Activated T-cell treated with anti-CD3 and anti-CD28 coated beads, Interleukin-2, amount 50 U/mL, for 72 hours (primary cell): ENCODE results near the gene DBNDD2. TPM values are rescaled to one million over a fixed set of nuclear protein-coding genes. Genes with fewer than 3 reads are reported as not detected.

ENCODE experiments used
- ATAC-seq, 2 donors: fragments of 150-1000 bp; cut with Tn5 transposase; replicated peaks in 1 of 2; 2 replicates each; pipeline ENCODE4 v1.10.0; 2021; ENCODE audit warnings: moderate library complexity in 2 of 2, mild to moderate bottlenecking in 1 of 2
- DNase-seq, 2 donors: peaks; one replicate each; pipeline ENCODE4 v3.0.0; 2021 to 2022; ENCODE audit warnings: mixed read lengths in 1 of 2
- H3K27ac Mint-ChIP-seq: one replicate; pipeline ENCODE4 v1.8.0; 2022; ENCODE audit warnings: mild to moderate bottlenecking, moderate library complexity, mixed read lengths
- H3K27me3 Mint-ChIP-seq: one replicate; pipeline ENCODE4 v1.8.0; 2022; ENCODE audit warnings: low read depth, mixed read lengths
- H3K36me3 Mint-ChIP-seq, 2 donors: one replicate each; pipeline ENCODE4 v1.8.0; 2022; ENCODE audit warnings: mixed read lengths in 2 of 2, mild to moderate bottlenecking in 1 of 2; ENCODE audit not compliant: insufficient read depth in 2 of 2
- H3K4me1 Mint-ChIP-seq: one replicate; pipeline ENCODE4 v1.8.0; 2022; ENCODE audit warnings: low read depth, mixed read lengths
- H3K4me3 Mint-ChIP-seq, 2 donors: one replicate each; pipeline ENCODE4 v1.8.0; 2022; ENCODE audit warnings: mild to moderate bottlenecking in 2 of 2, mixed read lengths in 2 of 2, moderate library complexity in 2 of 2
- H3K9me3 Mint-ChIP-seq, 2 donors: one replicate each; pipeline ENCODE4 v1.8.0; 2022; ENCODE audit warnings: mixed read lengths in 2 of 2
- total RNA-seq, 2 donors: library from RNA; stranded (reverse); gene quantifications; one replicate each; pipeline ENCODE4 v1.2.3, GENCODE V29; 2022

Gene DBNDD2
- total RNA-seq, 2 donors from 2014 or later, result 28.7 to 43.4 TPM

- DNase-seq (no peak), ATAC-seq (peak in 1 of 2 donors; percentile 15)
- H3K27ac Mint-ChIP-seq, result no peak overlapping the region
These were observed 24.2 kb downstream of the DBNDD2 start for GRCh38 chr20:45432294-45432693.

GRCh38 chr20:45433316-45433715 is 25.2 kb downstream of the DBNDD2 start:
- no peaks in the 10 kb centered on the region for H3K9me3 Mint-ChIP-seq
- DNase-seq (no peak), ATAC-seq (no peak)
- no peaks in the 10 kb centered on the region for H3K27me3 Mint-ChIP-seq
- H3K4me1 Mint-ChIP-seq, result peaks cover 15% of the 10 kb centered on the region
- H3K4me3 Mint-ChIP-seq, result no peak overlapping the region
- H3K27ac Mint-ChIP-seq, result no peak overlapping the region
- H3K36me3 Mint-ChIP-seq, result peaks cover 0 to 6% of the 10 kb centered on the region in 2 donors

More at GRCh38 chr20:45432294-45432693, 24.2 kb downstream of the DBNDD2 start:
- H3K4me3 Mint-ChIP-seq, result peak overlapping the region in 1 of 2 donors; percentile 29
- no peaks in the 10 kb centered on the region for H3K9me3 Mint-ChIP-seq
- no peaks in the 10 kb centered on the region for H3K27me3 Mint-ChIP-seq
- peaks cover 2 to 6% of the 10 kb centered on the region in 2 donors for H3K36me3 Mint-ChIP-seq
- peaks cover 15% of the 10 kb centered on the region for H3K4me1 Mint-ChIP-seq

GRCh38 chr20:45433976-45434375 is 25.9 kb downstream of the DBNDD2 start:
- H3K4me1 Mint-ChIP-seq, result peaks cover 15% of the 10 kb centered on the region
- H3K36me3 Mint-ChIP-seq, result peaks cover 0 to 6% of the 10 kb centered on the region in 2 donors
- no peak overlapping the region for H3K27ac Mint-ChIP-seq
- ATAC-seq (no peak), DNase-seq (no peak)
- no peaks in the 10 kb centered on the region for H3K9me3 Mint-ChIP-seq
- no peak overlapping the region for H3K4me3 Mint-ChIP-seq
- H3K27me3 Mint-ChIP-seq, result no peaks in the 10 kb centered on the region

GRCh38 chr20:45436732-45437485 is 28.8 kb downstream of the DBNDD2 start:
- Mint-ChIP-seq H3K27ac (peak overlapping the region; percentile 46), H3K36me3 (peaks cover 0 to 2% of the 10 kb centered on the region in 2 donors), H3K27me3 (no peaks in the 10 kb centered on the region), H3K9me3 (no peaks in the 10 kb centered on the region), H3K4me3 (peak overlapping the region; percentile 80 to 84), H3K4me1 (peaks cover 19% of the 10 kb centered on the region)
- ATAC-seq (peak; percentile 99), DNase-seq (peak; percentile 87 to 91)

- H3K27ac Mint-ChIP-seq, result no peak overlapping the region
These were observed 32.3 kb downstream of the DBNDD2 start for GRCh38 chr20:45440424-45440823.

GRCh38 chr20:45440891-45441685 is 33.0 kb downstream of the DBNDD2 start:
- no peaks in the 10 kb centered on the region for H3K9me3 Mint-ChIP-seq
- no peaks in the 10 kb centered on the region for H3K36me3 Mint-ChIP-seq
- no peak overlapping the region for H3K27ac Mint-ChIP-seq
- no peak overlapping the region for H3K4me3 Mint-ChIP-seq
- H3K27me3 Mint-ChIP-seq, result peaks cover 26% of the 10 kb centered on the region
- DNase-seq (no peak), ATAC-seq (no peak)
- H3K4me1 Mint-ChIP-seq, result peaks cover 23% of the 10 kb centered on the region

More at GRCh38 chr20:45440424-45440823, 32.3 kb downstream of the DBNDD2 start:
- Mint-ChIP-seq H3K9me3 (no peaks in the 10 kb centered on the region), H3K36me3 (no peaks in the 10 kb centered on the region), H3K4me1 (peaks cover 23% of the 10 kb centered on the region), H3K27me3 (peaks cover 19% of the 10 kb centered on the region), H3K4me3 (no peak overlapping the region)
- DNase-seq (no peak), ATAC-seq (no peak)

- DNase-seq (no peak), ATAC-seq (no peak)
- no peaks in the 10 kb centered on the region for H3K9me3 Mint-ChIP-seq
- H3K4me1 Mint-ChIP-seq, result peaks cover 23% of the 10 kb centered on the region
- no peaks in the 10 kb centered on the region for H3K36me3 Mint-ChIP-seq
- H3K27ac Mint-ChIP-seq, result no peak overlapping the region
- peaks cover 32% of the 10 kb centered on the region for H3K27me3 Mint-ChIP-seq
- H3K4me3 Mint-ChIP-seq, result no peak overlapping the region
These were observed 33.7 kb downstream of the DBNDD2 start for GRCh38 chr20:45441746-45442145.

GRCh38 chr20:45444050-45444449 is 36.0 kb downstream of the DBNDD2 start:
- Mint-ChIP-seq H3K27me3 (peaks cover 32% of the 10 kb centered on the region), H3K36me3 (no peaks in the 10 kb centered on the region), H3K27ac (no peak overlapping the region), H3K4me1 (peaks cover 18% of the 10 kb centered on the region), H3K4me3 (no peak overlapping the region), H3K9me3 (no peaks in the 10 kb centered on the region)
- peak in 1 of 2 donors; percentile 64 for ATAC-seq
- DNase-seq, result peak; percentile 11 to 15

GRCh38 chr20:45445805-45446562 is 37.9 kb downstream of the DBNDD2 start:
- peak; percentile 67 to 69 for ATAC-seq
- H3K4me1 Mint-ChIP-seq, result peaks cover 14% of the 10 kb centered on the region

GRCh38 chr20:45448270-45448669 is 40.2 kb downstream of the DBNDD2 start:
- Mint-ChIP-seq H3K36me3 (no peaks in the 10 kb centered on the region), H3K27ac (no peak overlapping the region), H3K4me1 (peaks cover 14% of the 10 kb centered on the region), H3K27me3 (peaks cover 32% of the 10 kb centered on the region), H3K9me3 (no peaks in the 10 kb centered on the region), H3K4me3 (no peak overlapping the region)
- no peak for DNase-seq
- no peak for ATAC-seq

More at GRCh38 chr20:45445805-45446562, 37.9 kb downstream of the DBNDD2 start:
- Mint-ChIP-seq H3K27me3 (peaks cover 32% of the 10 kb centered on the region), H3K36me3 (no peaks in the 10 kb centered on the region), H3K27ac (no peak overlapping the region), H3K9me3 (no peaks in the 10 kb centered on the region), H3K4me3 (no peak overlapping the region)
- DNase-seq, result peak; percentile 34 to 35

GRCh38 chr20:45449528-45449927 is 41.4 kb downstream of the DBNDD2 start:
- Mint-ChIP-seq H3K27ac (no peak overlapping the region), H3K36me3 (no peaks in the 10 kb centered on the region), H3K4me3 (no peak overlapping the region), H3K9me3 (no peaks in the 10 kb centered on the region), H3K27me3 (peaks cover 22% of the 10 kb centered on the region), H3K4me1 (peaks cover 3% of the 10 kb centered on the region)
- DNase-seq (no peak), ATAC-seq (no peak)

GRCh38 chr20:45450097-45450818 is 42.2 kb downstream of the DBNDD2 start:
- peak; percentile 13 to 15 for DNase-seq
- no peak overlapping the region for H3K4me3 Mint-ChIP-seq
- peak; percentile 42 to 44 for ATAC-seq
- no peaks in the 10 kb centered on the region for H3K9me3 Mint-ChIP-seq
- peaks cover 15% of the 10 kb centered on the region for H3K27me3 Mint-ChIP-seq
- no peak overlapping the region for H3K27ac Mint-ChIP-seq
- no peaks in the 10 kb centered on the region for H3K4me1 Mint-ChIP-seq
- no peaks in the 10 kb centered on the region for H3K36me3 Mint-ChIP-seq
